GM18873 (cell line): ENCODE data around the gene VPS13D.
"Not testable (repeated sequence)": the region's sequence is repeated elsewhere in the genome, so short reads cannot be mapped to it uniquely, and the experiment has no call there.

Source experiments
- ATAC-seq: cut with Tn5 transposase; IDR thresholded peaks from one replicate; pipeline ENCODE4 v1.9.1; 2021; ENCODE audit warnings: mild to moderate bottlenecking, moderate library complexity, moderate number of reproducible peaks; ENCODE audit not compliant: unreplicated experiment, low FRiP score

VPS13D gene

DNA sequence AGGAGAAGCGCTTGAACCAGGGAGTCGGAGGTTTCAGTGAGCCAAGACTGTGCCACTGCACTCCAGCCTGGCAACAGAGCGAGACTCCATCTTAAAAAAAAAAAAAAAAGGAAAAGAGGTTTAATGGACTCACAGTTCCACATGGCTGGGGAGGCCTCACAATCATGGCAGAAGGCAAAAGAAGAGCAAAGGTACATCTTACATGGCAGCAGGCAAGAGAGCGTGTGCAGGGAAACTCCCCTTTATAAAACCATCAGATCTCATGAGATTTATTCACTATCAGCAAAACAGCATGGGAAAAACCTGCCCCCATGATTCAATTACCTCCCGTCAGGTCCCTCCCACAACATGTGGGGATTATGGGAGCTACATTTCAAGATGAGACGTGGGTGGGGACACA lies 5.7 kb upstream of the VPS13D start:
- not testable (repeated sequence) for ATAC-seq

DNA sequence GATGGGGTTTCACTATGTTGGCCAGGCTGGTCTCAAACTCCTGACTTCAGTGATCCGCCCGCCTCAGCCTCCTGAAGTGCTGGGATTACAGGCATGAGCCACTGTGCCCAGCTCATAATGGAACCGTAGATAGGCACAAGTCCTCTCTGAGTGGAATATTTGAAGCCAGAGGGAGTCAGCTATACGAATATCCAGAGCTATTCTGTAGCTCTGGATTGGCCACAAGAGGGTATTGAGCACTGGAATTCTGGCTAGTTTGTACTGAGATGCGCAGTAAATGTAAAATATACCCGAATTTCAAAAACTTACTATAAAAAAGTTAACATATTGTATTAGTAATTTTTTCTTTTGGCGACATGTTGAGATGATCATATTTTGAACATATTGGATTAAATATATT lies 851 bp upstream of the VPS13D start:
- ATAC-seq = no peak

DNA sequence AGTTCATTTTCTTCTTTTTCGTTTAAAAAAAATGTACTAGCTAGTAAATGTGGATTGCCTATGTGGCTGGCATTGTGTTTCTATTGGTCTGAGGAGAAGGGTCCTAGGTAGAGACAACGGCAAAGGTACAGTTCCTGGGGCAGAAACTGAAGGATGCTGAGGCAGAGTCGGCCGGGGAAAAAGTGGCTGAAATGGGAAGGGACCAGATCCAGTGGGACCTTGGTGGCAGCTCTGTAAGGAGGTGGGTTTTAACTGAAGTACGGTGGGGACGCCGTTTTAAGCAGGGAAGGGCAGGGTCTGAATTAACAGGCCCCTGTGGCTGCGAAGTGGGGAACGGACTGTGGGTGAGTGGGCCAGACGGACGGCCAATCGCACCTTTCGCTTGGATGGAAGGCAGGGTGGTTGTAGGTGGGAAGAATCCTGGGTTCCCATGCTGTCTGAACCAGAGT lies 420 bp upstream of the VPS13D start:
- no peak for ATAC-seq

DNA sequence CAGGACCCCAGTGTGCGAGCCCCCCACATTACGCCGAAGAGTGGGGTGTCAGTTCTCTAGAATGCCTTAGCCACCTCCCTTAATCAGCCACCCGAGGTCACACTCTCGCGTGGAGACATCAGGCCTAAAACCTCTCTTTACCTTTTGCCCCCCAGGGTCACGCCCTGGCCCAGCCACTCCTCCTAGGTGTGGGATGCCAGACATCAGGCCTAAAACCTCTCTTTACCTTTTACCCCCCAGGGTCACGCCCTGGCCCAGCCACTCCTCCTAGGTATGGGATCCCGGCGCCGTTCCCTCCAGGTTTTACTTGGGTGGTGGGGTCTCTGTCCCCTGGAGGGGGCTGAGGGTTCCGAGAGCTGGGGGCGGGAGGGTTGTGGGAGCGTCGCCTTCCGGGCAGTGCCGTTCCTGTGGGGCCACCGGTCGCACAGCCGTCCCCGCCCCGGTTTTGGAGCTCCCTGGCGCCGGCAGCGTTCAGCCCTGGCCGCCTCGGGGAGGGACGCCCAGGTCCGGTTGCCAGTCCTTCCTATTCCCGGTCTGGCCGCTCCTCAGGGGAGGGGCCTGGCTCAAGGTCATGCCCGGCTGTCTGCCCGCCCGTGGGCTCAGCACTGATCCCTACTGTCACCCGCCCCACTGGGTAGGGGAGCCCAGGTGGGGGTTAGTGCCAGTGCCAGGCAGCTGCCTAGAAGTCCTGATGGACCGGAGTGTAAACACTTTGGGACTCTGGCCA lies 882 bp downstream of the VPS13D start:
- ATAC-seq = no peak

DNA sequence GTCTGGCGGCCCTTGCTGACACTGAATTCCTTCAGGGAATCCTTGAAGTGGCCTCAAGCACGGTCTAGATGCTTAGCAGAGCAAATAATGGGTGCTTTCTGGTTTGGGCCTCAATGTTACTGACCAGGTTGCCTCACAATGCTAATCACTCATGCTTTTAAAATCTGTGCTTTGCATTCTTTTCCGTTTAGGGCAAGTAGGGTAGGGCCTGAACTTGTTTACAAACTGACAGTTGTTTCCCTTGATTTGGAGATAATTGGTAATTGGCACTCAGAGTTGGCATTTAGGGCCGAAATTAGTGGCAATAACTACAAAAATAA lies 1.4 kb downstream of the VPS13D start:
- ATAC-seq = no peak

DNA sequence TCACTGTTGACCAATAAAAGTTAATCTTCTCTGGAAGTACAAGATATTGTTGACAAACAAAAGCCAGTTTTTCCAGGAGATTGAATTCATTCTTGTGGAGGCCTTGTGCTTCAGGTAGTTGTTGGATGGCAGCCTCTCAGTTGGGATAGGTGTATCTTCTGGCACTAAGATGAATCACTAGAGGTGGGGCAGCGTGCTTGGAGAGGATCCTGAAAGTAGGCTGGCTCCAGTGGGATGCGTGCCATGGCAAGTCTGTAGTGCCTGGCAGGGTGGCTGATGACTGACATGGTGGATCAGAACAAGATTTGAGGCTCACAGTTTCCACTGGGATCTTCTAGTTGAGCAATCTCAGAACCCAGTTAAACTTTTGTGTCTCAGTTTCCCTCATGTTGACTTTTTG lies 2.4 kb downstream of the VPS13D start:
- no peak for ATAC-seq

DNA sequence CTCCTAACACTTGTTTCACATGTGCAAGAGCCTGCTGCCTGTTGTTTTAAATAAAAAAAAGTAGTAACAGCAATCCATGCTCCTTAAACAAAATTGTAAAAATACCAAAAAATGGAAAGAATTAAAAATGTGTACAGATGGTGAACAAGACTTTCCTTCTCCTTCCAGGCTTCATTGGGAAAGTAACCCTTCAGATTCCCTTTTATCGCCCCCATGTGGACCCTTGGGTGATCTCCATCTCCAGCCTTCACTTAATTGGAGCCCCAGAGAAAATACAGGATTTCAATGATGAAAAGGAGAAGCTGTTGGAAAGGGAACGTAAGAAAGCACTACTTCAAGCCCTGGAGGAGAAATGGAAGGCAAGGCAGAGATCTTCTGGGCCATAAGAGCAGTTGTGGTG lies 14.2 kb downstream of the VPS13D start:
- ATAC-seq = no peak

DNA sequence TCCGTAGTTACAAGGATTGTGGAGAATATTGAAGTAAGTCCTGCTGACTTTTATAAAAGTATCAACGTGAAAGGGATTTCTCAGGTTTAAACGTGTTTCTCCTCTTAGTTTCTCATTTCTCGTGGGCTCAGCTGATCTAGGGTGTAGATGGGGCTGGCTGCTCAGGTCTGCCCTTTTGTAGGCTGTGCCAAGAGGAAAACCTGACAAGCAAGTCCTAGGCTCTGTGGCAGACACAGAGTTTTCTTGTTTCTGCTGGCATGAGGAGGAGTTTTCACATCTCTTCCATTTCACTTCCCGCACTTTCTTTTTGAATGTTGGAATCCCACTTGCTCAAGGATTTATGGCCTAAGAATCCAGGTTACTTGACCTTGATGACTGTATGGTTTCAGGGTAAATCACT lies 14.8 kb downstream of the VPS13D start:
- no peak for ATAC-seq

DNA sequence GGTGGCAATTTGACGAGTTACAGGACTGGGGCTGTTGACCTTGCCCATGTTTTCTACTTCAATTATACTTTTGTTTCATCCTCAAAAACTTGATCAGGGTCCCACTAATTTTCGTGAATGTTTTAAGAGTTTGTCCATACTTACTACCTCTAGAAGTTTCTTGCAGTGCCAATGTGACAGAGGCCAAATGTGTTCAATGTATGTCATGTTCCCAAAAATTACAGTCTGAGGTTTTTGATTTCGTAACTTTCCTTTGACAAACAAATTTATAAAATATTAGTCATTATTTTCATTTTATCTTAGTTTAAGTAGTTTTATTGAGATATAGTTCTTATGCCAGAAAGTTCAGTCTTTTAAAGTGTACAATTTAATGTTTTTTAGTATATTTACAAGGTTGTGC lies 15.3 kb downstream of the VPS13D start:
- no peak for ATAC-seq

DNA sequence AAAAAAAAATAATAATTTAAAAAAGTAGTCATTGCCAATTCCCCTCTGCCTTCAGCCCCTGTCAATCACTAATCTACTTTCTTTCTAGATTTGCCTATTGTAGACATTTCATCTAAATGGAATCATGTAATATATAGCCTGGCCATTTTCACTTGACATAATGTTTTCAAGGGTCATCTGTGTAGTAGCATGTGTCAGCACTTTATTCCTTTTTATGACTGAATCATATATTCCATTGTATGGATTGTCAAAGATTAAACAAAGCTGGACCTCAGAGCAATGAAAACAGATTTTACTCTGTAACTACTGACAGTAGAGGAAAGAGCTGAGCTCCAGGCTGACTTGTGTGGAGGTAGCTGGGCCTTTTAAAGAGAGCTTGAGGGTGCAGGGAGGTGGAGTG lies 15.9 kb downstream of the VPS13D start:
- ATAC-seq = no peak

DNA sequence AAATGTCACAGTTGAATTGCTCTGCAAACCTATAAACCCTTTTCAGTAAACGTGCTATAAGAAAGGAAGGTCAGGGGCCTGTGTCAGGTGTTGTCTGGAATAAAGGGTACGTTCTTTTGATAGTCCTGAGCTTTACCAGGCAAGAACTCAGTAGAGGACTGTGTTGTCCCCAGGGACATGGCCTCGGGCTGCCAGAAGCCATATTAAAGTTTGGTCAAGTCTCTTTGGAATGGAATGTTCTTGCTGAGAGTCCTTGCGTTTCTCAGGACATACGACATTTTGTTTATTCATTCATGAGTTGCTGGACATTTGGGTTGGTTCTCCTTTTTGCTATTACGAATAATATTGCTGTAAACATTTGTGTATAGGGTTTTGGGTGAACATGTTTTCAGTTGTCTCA lies 16.8 kb downstream of the VPS13D start:
- no peak for ATAC-seq

DNA sequence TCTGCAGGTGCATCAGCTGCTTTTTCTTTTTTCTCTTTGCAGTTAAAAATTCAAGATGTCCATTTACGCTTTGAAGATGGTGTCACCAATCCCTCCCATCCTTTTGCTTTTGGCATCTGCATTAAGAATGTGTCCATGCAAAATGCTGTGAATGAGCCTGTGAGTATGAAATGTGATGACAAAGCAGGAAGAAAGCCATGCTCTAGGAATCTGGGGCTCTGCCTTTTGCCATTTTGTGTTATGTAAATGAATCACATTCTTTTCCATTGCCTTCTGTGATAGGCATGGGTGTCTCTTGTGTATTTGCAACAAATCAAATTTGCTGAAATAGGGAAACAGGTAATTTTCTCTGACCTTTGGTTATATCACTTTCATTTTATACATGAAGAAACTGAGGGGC lies 19.4 kb downstream of the VPS13D start:
- ATAC-seq = no peak

DNA sequence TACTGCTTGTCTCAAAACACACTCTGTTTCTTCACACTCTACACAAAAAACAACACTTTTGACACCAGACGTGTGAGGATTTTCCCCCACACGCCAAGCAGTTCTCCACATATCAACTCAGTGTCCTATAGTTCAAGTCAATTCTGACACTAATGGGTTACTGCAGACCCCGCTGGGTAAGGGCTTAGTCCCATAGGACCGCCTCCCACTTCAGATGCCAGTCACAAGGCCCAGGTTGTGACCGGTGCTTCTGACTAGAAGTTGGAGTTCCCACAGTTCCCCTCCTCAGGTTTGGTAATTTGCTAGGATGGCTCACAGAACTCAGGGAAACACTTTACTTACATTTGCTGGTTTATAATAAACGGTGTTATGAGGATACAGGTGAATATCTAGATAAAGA lies 19.9 kb downstream of the VPS13D start:
- ATAC-seq = no peak

DNA sequence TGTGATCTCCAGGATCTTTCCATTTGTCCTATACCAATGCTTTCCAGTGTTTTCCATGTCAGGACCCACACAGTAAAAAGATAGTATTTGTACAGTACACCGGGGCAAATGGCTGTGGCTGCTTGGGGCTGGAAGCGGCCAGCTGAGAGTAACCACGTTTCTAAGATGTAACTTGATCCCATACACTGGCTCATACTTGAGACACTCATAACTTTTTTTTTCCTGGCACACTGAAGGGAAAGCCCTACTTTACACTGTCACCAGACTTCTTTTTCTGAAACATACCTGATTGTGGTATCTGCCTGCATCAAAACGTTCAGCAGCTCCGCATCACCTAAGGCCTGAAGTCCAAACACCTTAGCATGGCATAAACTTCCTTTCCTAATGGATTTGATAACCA lies 21.6 kb downstream of the VPS13D start:
- ATAC-seq = no peak

DNA sequence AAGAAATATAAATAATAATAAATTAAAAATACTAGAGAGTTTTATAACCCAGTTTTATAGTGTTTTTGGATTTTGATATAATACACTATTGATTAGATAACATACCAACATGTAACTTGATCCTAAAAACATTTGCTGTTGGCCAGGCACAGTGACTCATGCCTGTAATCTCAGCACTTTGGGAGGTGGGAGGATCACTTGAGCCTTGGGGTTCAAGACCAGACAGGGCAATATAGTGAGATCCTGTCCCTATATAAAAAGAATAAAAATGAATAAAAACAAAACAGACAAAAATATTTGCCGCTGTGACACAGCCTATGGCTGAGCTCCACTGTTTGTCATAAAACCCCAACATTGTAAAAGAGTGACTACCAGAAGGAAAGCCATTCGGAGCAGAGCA lies 26.1 kb downstream of the VPS13D start:
- no peak for ATAC-seq

DNA sequence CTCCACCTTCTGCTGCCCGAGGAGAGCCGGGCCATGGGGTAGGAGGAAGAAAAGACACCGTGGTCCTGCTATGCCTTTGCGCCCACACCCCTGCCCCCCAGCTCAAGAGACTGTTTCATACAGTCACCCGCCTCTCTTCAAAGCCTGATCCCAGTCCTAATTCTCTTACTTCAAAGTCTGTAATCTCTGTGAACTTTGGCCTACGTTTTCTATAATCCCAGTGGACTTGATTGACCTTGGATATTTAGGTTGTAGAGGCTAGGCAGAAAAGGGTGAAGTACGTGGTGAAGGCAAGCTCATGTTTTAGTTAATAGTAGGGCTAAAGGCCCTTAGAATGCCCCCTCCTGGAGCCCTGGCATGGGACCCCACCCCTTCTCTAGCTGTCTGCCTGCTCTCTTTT lies 28.4 kb downstream of the VPS13D start:
- ATAC-seq = no peak

DNA sequence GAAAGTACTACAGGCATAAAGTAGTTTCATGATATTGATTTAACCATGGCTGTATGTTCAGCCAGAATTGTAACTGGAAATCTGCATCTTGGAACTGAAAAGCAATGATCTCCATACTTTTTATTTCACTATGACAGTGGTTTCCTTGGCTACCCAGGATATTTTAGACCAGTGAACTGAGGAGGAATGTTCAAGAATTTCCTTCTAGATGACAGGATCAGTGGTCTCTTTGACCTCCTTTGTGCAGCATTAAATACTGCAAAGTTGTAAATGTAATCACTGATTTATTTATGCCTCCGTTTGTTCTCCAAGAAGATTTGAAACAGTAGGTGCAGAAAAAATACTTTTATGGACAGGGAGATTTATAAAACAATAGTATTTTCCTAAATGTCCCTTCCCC lies 39.5 kb downstream of the VPS13D start:
- no peak for ATAC-seq

DNA sequence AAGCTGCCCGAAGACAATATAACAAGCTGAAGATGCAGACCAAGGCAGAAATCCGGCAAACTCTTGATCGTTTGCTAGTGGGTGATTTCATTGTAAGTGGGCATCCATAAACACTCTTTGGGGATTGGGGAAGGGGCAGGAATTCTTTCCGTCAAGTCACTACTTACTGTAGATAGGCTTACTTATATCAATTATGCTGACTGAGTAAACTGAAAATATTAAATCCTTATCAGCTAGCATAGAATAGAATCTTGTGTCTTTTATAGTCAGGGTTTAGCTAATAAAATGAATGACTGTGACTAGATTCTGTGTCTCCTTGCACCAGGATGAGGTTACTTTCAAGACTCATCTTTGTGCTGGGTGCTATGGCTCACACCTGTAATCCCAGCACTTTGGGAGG lies 41.2 kb downstream of the VPS13D start:
- no peak for ATAC-seq

DNA sequence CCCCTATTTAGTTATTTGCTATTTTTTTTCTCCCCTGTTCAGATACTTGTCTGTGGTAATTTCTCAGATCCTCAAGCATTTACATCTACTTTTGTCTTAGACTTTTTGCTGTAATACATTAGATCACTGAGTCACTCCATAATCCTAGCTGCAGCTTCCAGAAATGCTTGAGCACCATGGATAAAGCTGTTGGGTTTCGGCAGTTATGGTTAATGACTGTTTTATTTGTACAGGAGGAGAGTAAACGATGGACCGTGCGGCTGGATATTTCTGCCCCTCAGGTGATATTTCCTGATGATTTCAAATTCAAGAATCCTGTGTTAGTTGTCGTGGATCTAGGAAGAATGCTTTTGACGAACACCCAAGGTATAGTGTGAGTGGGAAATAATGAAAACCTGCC lies 42.9 kb downstream of the VPS13D start:
- no peak for ATAC-seq

DNA sequence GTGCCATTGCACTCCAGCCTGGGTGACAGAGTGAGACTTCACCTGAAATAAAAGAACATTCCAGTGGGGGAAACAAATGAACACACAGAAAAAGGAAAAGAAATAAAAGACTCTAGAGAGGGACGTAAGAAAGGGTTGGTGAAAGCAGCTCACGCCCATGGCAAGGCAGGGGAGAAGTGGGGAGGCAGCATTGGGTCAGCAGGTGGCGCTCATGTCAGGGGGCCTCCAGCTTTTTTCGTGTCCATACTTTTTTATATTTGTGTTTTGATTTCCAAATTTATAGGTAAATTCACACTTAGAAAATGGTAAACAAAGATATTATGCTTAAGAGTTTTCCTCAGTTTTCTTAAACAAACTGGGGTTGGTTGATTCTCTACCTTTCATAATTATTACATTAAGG lies 45.5 kb downstream of the VPS13D start:
- ATAC-seq = no peak

DNA sequence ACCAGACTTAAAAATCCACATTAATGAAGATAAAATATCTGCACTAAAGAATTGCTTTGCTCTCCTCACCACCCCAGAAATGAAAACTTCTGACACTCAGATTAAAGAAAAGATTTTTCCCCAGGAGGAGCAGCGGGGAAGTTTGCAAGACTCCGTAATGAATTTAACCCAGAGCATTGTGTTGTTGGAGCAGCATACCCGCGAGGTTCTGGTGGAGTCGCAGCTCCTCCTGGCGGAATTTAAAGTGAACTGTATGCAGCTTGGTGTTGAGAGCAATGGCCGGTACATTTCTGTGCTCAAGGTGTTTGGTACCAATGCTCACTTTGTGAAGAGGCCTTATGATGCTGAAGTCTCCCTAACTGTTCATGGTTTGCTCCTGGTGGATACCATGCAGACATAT lies 46.4 kb downstream of the VPS13D start:
- ATAC-seq = no peak

DNA sequence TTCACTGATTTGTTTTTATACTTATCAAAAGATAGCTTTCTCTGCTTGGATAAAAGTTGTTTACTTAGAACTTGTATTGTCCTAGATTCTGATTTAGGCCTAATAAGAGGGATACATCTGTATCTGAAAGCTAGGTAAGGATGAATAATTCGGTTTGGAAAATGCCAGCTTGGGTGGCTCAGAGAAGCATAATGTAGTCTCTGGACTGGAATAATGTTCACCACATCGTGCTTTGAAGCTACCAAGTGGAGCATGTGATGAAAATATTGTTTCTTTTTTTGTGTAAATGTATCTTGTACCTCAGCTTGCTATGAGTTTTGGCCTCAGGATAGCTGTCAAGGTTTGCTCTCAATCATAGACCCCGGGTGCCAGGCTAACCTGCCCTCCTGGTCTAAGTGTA lies 49.2 kb downstream of the VPS13D start:
- no peak for ATAC-seq
